IMR-90 (cell line): Measurements from ENCODE around the gene ARHGEF33.

Experiments used
- FOS ChIP-seq: fragments of 150-350 bp; IDR thresholded peaks from 2 replicates; pipeline ENCODE4 v1.6.1; 2016; ENCODE audit warnings: low read depth, low read length
- MXI1 ChIP-seq: IDR thresholded peaks from 2 replicates; pipeline ENCODE4 v1.6.1; 2012; ENCODE audit warnings: low read depth, mild to moderate bottlenecking, low read length, moderate library complexity, borderline replicate concordance
- RAD21 ChIP-seq: IDR thresholded peaks from 2 replicates; pipeline ENCODE4 v1.6.1; 2012; ENCODE audit warnings: low read length, improper control_type of control experiment
- TF ChIP-seq, protein P1 (sequence below): conservative IDR thresholded peaks from 2 replicates; pipeline ENCODE4 v1.5.1; 2012; ENCODE audit warnings: mild to moderate bottlenecking, low read depth, low read length, improper control_type of control experiment
- TF ChIP-seq, protein P2 (sequence below): fragments of 150-350 bp; IDR thresholded peaks from 2 replicates; pipeline ENCODE4 v1.6.1; 2017; ENCODE audit warnings: mild to moderate bottlenecking, antibody characterized with exemption, low read length, low read depth

DNA sequence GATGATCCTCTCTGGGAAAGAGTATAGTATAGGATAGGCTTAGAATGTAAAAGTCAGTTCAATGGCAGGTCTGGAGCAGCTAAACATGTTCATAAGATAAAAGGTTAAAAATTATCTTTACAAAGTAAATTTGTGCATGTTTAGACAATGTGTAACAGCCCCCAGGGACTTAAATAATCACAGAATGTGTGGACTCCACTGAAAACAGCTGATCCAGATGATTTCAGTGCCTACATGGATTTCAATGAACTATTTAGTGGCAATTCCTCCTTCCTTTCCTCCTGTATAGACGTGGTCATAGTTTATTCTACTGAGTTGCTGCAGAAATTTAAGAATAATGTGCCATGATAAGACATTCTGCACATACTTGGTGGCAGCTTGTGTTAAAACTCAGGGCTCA lies 42.9 kb downstream of the ARHGEF33 start:
- TF ChIP-seq, protein P1, sequence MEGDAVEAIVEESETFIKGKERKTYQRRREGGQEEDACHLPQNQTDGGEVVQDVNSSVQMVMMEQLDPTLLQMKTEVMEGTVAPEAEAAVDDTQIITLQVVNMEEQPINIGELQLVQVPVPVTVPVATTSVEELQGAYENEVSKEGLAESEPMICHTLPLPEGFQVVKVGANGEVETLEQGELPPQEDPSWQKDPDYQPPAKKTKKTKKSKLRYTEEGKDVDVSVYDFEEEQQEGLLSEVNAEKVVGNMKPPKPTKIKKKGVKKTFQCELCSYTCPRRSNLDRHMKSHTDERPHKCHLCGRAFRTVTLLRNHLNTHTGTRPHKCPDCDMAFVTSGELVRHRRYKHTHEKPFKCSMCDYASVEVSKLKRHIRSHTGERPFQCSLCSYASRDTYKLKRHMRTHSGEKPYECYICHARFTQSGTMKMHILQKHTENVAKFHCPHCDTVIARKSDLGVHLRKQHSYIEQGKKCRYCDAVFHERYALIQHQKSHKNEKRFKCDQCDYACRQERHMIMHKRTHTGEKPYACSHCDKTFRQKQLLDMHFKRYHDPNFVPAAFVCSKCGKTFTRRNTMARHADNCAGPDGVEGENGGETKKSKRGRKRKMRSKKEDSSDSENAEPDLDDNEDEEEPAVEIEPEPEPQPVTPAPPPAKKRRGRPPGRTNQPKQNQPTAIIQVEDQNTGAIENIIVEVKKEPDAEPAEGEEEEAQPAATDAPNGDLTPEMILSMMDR, result no peak
- TF ChIP-seq RAD21, result no peak
- TF ChIP-seq, protein P2, sequence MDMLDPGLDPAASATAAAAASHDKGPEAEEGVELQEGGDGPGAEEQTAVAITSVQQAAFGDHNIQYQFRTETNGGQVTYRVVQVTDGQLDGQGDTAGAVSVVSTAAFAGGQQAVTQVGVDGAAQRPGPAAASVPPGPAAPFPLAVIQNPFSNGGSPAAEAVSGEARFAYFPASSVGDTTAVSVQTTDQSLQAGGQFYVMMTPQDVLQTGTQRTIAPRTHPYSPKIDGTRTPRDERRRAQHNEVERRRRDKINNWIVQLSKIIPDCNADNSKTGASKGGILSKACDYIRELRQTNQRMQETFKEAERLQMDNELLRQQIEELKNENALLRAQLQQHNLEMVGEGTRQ, result no peak
- TF ChIP-seq FOS, result no peak
- no peak for TF ChIP-seq MXI1
